IMR-90 (cell line): Measurements from ENCODE around the gene SPARC.

Source experiments
- CEBPB ChIP-seq: IDR thresholded peaks from 2 replicates; pipeline ENCODE4 v1.6.1; 2012; ENCODE audit warnings: low read depth, low read length, improper control_type of control experiment
- CHD1 ChIP-seq: IDR thresholded peaks from 2 replicates; pipeline ENCODE4 v1.6.1; 2012; ENCODE audit warnings: low read depth, low read length, improper control_type of control experiment
- MAFK ChIP-seq: IDR thresholded peaks from 2 replicates; pipeline ENCODE4 v1.6.1; 2012; ENCODE audit warnings: low read depth, low read length, improper control_type of control experiment
- MAZ ChIP-seq: IDR thresholded peaks from 2 replicates; pipeline ENCODE4 v1.6.1; 2012; ENCODE audit warnings: low read depth, mild to moderate bottlenecking, low read length, improper control_type of control experiment, moderate library complexity, borderline replicate concordance
- MXI1 ChIP-seq: IDR thresholded peaks from 2 replicates; pipeline ENCODE4 v1.6.1; 2012; ENCODE audit warnings: low read depth, mild to moderate bottlenecking, low read length, moderate library complexity, borderline replicate concordance
- NFE2L2 ChIP-seq: fragments of 150-350 bp; IDR thresholded peaks from 2 replicates; pipeline ENCODE4 v1.6.1; 2016; ENCODE audit warnings: low read depth, mild to moderate bottlenecking, low read length
- POLR2A ChIP-seq: IDR thresholded peaks from 2 replicates; pipeline ENCODE4 v1.6.1; 2012; ENCODE audit warnings: mild to moderate bottlenecking, low read depth, low read length
- RAD21 ChIP-seq: IDR thresholded peaks from 2 replicates; pipeline ENCODE4 v1.6.1; 2012; ENCODE audit warnings: low read length, improper control_type of control experiment
- RCOR1 ChIP-seq: IDR thresholded peaks from 2 replicates; pipeline ENCODE4 v1.6.1; 2012; ENCODE audit warnings: mild to moderate bottlenecking, low read length, improper control_type of control experiment; ENCODE audit not compliant: insufficient replicate concordance
- RFX5 ChIP-seq: IDR thresholded peaks from 2 replicates; pipeline ENCODE4 v1.8.0; 2012; ENCODE audit warnings: low read depth, mild to moderate bottlenecking, low read length, moderate library complexity
- SMC3 ChIP-seq: fragments of 150-350 bp; IDR thresholded peaks from 2 replicates; pipeline ENCODE4 v1.6.1; 2016; ENCODE audit warnings: low read depth, mild to moderate bottlenecking, antibody characterized with exemption, low read length, moderate library complexity
- USF2 ChIP-seq: fragments of 150-350 bp; IDR thresholded peaks from 2 replicates; pipeline ENCODE4 v1.6.1; 2017; ENCODE audit warnings: mild to moderate bottlenecking, antibody characterized with exemption, low read length, low read depth
- TF ChIP-seq, protein P1 (sequence below): conservative IDR thresholded peaks from 2 replicates; pipeline ENCODE4 v1.5.1; 2012; ENCODE audit warnings: mild to moderate bottlenecking, low read depth, low read length, improper control_type of control experiment

DNA sequence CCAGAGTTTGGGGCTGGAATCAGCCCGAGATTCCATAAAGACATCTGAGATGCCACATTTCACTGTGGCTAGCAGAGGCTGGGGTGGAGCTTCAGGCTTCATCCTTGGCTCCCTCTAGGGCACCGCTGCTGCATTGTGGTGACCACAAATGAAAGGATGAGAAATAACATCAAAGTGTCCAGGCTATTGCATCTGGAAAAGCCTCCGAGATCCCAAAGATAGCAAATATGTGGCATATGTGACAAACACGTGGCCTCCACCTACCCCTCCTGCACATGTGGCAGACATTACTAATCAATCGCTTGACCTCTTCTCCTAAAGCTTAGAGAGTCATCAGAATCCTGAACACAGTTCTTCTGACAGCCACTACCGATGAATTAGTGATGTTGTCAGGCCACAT, 4.5 kb downstream of the SPARC start:
- TF ChIP-seq USF2 (peak; percentile 7; the same call in 1 of the 2 replicates), NFE2L2 (no peak), RFX5 (no peak), POLR2A (no peak; the same call in 1 of the 2 replicates), SMC3 (no peak), MXI1 (peak; percentile 71), CHD1 (no peak), MAZ (no peak), RCOR1 (no peak), CEBPB (no peak), RAD21 (no peak), MAFK (no peak)
- TF ChIP-seq, protein P1, sequence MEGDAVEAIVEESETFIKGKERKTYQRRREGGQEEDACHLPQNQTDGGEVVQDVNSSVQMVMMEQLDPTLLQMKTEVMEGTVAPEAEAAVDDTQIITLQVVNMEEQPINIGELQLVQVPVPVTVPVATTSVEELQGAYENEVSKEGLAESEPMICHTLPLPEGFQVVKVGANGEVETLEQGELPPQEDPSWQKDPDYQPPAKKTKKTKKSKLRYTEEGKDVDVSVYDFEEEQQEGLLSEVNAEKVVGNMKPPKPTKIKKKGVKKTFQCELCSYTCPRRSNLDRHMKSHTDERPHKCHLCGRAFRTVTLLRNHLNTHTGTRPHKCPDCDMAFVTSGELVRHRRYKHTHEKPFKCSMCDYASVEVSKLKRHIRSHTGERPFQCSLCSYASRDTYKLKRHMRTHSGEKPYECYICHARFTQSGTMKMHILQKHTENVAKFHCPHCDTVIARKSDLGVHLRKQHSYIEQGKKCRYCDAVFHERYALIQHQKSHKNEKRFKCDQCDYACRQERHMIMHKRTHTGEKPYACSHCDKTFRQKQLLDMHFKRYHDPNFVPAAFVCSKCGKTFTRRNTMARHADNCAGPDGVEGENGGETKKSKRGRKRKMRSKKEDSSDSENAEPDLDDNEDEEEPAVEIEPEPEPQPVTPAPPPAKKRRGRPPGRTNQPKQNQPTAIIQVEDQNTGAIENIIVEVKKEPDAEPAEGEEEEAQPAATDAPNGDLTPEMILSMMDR: 0 out of 2 replicates have a peak, but pooled peaks have one; percentile 9
